ENCODE measurements around the gene CADM2. TPM values are rescaled to one million over a fixed set of nuclear protein-coding genes. Genes with fewer than 3 reads are reported as not detected.

CADM2 gene
- total RNA-seq, 1 donor, result 2.2 TPM

DNA sequence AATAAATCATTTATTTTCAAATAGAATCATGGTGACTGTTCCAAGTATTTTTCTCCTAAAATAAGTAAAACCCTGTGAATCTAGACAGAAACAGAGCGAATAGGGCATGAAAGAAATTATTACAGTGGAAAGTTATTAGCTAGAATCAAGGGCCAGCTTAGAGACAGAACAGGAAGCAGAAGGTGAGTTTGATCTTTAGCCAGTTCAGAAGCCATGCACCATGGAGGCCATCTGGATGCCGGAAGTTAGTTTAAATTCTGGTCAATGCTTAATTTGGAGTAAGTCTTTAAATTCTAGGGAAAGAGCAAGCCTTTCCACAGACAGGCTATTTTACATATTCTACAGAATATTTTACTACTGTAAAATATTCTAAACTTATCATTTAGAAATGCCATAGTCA lies 574.8 kb downstream of the CADM2 start:
- TF ChIP-seq, protein P1, sequence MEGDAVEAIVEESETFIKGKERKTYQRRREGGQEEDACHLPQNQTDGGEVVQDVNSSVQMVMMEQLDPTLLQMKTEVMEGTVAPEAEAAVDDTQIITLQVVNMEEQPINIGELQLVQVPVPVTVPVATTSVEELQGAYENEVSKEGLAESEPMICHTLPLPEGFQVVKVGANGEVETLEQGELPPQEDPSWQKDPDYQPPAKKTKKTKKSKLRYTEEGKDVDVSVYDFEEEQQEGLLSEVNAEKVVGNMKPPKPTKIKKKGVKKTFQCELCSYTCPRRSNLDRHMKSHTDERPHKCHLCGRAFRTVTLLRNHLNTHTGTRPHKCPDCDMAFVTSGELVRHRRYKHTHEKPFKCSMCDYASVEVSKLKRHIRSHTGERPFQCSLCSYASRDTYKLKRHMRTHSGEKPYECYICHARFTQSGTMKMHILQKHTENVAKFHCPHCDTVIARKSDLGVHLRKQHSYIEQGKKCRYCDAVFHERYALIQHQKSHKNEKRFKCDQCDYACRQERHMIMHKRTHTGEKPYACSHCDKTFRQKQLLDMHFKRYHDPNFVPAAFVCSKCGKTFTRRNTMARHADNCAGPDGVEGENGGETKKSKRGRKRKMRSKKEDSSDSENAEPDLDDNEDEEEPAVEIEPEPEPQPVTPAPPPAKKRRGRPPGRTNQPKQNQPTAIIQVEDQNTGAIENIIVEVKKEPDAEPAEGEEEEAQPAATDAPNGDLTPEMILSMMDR (IDR thresholded peaks at IDR 0.05; ENCODE audit: insufficient read depth, low read length), result no peak
- DNase-seq (ENCODE audit: low read depth), result no peak

DNA sequence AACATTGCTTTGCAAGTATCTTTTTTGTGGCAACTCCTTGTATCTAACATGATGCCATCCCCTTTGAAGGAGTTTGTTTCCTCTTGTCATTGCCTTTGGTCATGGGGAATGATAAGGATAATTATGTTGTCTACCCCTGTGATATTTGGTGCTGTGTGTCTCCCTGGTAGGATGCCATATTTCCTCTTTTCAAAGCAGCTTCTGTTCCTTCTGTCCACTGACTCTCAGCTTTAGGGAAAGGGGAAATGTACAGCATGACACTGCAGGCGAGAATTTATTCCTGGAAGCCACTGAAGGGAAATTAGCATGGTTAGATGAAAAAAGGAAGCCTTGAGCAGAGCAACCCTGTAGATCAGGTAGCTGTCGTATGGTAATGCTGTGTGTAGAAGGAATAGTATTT lies 576.7 kb downstream of the CADM2 start:
- DNase-seq (ENCODE audit: low read depth), result no peak
- no peak overlapping the region for H3K4me3 ChIP-seq (ENCODE audit: low read depth, low read length)
- TF ChIP-seq, protein P1 (IDR thresholded peaks at IDR 0.05; ENCODE audit: insufficient read depth, low read length), result no peak

More for the DNA sequence above, 574.8 kb downstream of the CADM2 start:
- no peak overlapping the region for H3K4me3 ChIP-seq (ENCODE audit: low read depth, low read length)

DNA sequence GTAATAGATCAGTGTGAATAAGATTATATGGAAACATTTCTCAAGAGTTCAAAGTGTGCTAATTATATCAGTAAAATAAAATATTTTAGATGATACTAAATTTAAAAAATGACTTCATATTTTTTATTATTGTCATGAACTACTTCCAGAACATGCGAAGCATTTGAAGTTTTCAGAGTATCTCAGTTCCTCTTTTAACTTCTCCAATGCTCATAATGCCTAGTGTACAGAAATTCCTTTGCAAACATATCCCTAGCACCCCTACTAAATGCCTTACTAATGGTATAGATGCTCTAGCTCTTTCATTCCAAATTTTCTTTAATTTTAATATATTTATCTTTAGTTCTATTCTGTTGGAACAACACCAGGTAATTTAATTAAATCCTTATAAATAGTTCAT lies 580.4 kb downstream of the CADM2 start:
- TF ChIP-seq, protein P1 (IDR thresholded peaks at IDR 0.05; ENCODE audit: insufficient read depth, low read length), result no peak
- no peak for DNase-seq (ENCODE audit: low read depth)
- no peak overlapping the region for H3K4me3 ChIP-seq (ENCODE audit: low read depth, low read length)

DNA sequence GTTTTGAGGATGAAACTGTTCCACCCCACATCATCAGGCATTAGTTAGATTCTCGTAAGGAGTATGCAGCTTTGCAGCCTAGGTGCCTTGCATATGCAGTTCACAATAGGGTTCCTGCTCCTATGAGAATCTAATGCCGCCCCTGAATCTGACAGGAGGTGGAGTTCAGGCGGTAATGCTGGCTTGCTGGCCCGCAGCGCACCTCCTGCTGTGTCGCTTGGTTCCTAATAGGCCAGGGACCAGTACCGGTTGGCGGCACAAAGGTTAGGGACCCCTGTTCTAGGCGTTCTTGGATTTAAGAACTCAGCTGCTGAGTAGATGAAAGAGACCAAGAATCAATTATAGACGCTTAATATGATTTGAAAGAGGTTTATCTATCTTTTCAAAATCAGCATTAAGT lies 595.4 kb downstream of the CADM2 start:
- TF ChIP-seq, protein P1 (IDR thresholded peaks at IDR 0.05; ENCODE audit: insufficient read depth, low read length), result no peak
- DNase-seq (ENCODE audit: low read depth), result no peak
- H3K4me3 ChIP-seq (ENCODE audit: low read depth, low read length), result no peak overlapping the region

- DNase-seq (ENCODE audit: low read depth), result no peak
- H3K4me3 ChIP-seq (ENCODE audit: low read depth, low read length), result no peak overlapping the region
- TF ChIP-seq, protein P1 (IDR thresholded peaks at IDR 0.05; ENCODE audit: insufficient read depth, low read length), result no peak
These were observed 601.4 kb downstream of the CADM2 start for GRCh38 chr3:85560088-85560785.

DNA sequence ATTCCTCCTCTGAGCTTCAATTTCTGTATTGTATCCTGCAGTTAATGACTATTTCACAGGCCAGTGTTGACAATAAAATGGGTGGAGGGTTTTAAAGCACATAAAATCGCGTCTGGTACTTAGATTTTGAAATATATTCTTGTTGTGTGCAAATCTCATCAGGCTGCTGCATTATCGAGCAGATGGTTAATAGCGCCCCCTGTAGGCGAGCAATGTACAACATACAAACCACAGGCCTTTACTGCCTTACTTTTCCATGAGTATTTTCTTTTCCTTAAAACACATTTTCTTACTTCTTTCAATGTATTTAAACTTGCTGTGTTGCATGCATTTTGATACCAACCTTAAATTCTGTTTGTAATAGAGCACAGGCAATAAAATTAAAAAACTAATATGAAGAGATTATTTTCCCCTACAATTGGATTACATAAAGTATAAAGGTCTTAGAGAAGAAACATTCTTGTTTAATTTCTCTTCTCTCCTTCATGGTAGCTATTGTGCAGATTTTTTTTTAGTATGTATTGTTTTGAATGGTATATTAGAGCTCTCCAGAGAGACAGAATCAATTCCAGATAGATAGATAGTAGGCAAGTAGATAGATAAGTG lies 608.4 kb downstream of the CADM2 start:
- TF ChIP-seq, protein P1 (IDR thresholded peaks at IDR 0.05; ENCODE audit: insufficient read depth, low read length), result peak; percentile 23
- H3K4me3 ChIP-seq (ENCODE audit: low read depth, low read length), result no peak overlapping the region
- no peak for DNase-seq (ENCODE audit: low read depth)
